Measurements from ENCODE around the gene RAET1G.
"Not testable (repeated sequence)": the region's sequence is repeated elsewhere in the genome, so short reads cannot be mapped to it uniquely, and the experiment has no call there.

RAET1G gene

GRCh38 chr6:149895048-149895590 lies 27.8 kb downstream of the RAET1G start:
- Histone ChIP-seq H3K27ac (ENCODE audit: low read length) (no peak overlapping the region), H3K79me2 (ENCODE audit: low read length) (no peaks in the 10 kb centered on the region), H3K36me3 (replicated peaks; ENCODE audit: low read depth, low read length) (no peaks in the 10 kb centered on the region), H3K9me3 (ENCODE audit: insufficient read depth, low read length) (no peaks in the 10 kb centered on the region), H4K20me1 (ENCODE audit: insufficient read depth, low read length) (no peaks in the 10 kb centered on the region), H3K4me1 (ENCODE audit: low read length) (no peaks in the 10 kb centered on the region), H2AFZ (ENCODE audit: low read depth, low read length) (no peak overlapping the region), H3K9ac (ENCODE audit: low read length) (no peak overlapping the region), H3K4me2 (ENCODE audit: low read length) (no peak overlapping the region), H3K4me3 (ENCODE audit: low read length) (no peak overlapping the region), H3K27me3 (ENCODE audit: low read depth, low read length) (no peaks in the 10 kb centered on the region)
- TF ChIP-seq EZH2phosphoT487 (IDR thresholded peaks at IDR 0.05; ENCODE audit: low read depth), result no peak
- no peak for TF ChIP-seq CTCF (IDR thresholded peaks at IDR 0.05; ENCODE audit: low read depth, low read length)

DNA sequence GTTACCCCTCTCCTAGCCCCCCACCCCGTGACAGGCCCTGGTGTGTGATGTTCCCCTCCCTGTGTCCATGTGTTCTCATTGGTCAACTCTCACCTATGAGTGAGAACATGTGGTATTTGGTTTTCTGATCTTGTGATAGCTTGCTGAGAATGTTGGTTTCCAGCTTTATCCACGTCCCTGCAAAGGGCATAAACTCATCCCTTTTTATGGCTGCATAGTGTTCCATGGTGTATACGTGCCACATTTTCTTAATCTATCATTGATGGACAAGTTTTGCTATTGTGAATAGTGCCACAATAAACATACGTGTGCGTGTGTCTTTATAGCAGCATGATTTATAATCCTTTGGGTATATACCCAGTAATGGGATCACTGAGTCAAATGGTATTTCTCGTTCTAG lies 31.1 kb downstream of the RAET1G start:
- H3K9me3 ChIP-seq (ENCODE audit: insufficient read depth, low read length); H4K20me1 ChIP-seq (ENCODE audit: insufficient read depth, low read length); H3K4me3 ChIP-seq (ENCODE audit: low read length); H3K79me2 ChIP-seq (ENCODE audit: low read length); H3K27ac ChIP-seq (ENCODE audit: low read length); H3K4me2 ChIP-seq (ENCODE audit: low read length); H3K36me3 ChIP-seq (replicated peaks; ENCODE audit: low read depth, low read length); H3K4me1 ChIP-seq (ENCODE audit: low read length); H2AFZ ChIP-seq (ENCODE audit: low read depth, low read length); H3K27me3 ChIP-seq (ENCODE audit: low read depth, low read length); H3K9ac ChIP-seq (ENCODE audit: low read length): not testable (repeated sequence)

- Histone ChIP-seq H3K79me2 (ENCODE audit: low read length) (no peaks in the 10 kb centered on the region), H3K9me3 (ENCODE audit: insufficient read depth, low read length) (no peaks in the 10 kb centered on the region), H3K27ac (ENCODE audit: low read length) (no peak overlapping the region), H3K4me1 (ENCODE audit: low read length) (no peaks in the 10 kb centered on the region), H2AFZ (ENCODE audit: low read depth, low read length) (no peak overlapping the region), H3K4me3 (ENCODE audit: low read length) (no peak overlapping the region), H4K20me1 (ENCODE audit: insufficient read depth, low read length) (no peaks in the 10 kb centered on the region), H3K4me2 (ENCODE audit: low read length) (no peak overlapping the region), H3K27me3 (ENCODE audit: low read depth, low read length) (no peaks in the 10 kb centered on the region), H3K9ac (ENCODE audit: low read length) (no peak overlapping the region), H3K36me3 (replicated peaks; ENCODE audit: low read depth, low read length) (no peaks in the 10 kb centered on the region)
- TF ChIP-seq CTCF (IDR thresholded peaks at IDR 0.05; ENCODE audit: low read depth, low read length) (no peak), EZH2phosphoT487 (IDR thresholded peaks at IDR 0.05; ENCODE audit: low read depth) (no peak)
These were observed 31.7 kb downstream of the RAET1G start for GRCh38 chr6:149891259-149891658.

- no peaks in the 10 kb centered on the region for H3K4me1 ChIP-seq (ENCODE audit: low read length)
- no peaks in the 10 kb centered on the region for H4K20me1 ChIP-seq (ENCODE audit: insufficient read depth, low read length)
- H3K27me3 ChIP-seq (ENCODE audit: low read depth, low read length), result no peaks in the 10 kb centered on the region
- H3K4me3 ChIP-seq (ENCODE audit: low read length), result no peak overlapping the region
- H3K4me2 ChIP-seq (ENCODE audit: low read length), result no peak overlapping the region
- no peaks in the 10 kb centered on the region for H3K79me2 ChIP-seq (ENCODE audit: low read length)
- H3K9me3 ChIP-seq (ENCODE audit: insufficient read depth, low read length), result no peaks in the 10 kb centered on the region
- H2AFZ ChIP-seq (ENCODE audit: low read depth, low read length), result no peak overlapping the region
- H3K36me3 ChIP-seq (replicated peaks; ENCODE audit: low read depth, low read length), result no peaks in the 10 kb centered on the region
- TF ChIP-seq EZH2phosphoT487 (IDR thresholded peaks at IDR 0.05; ENCODE audit: low read depth) (no peak), CTCF (IDR thresholded peaks at IDR 0.05; ENCODE audit: low read depth, low read length) (no peak)
- H3K27ac ChIP-seq (ENCODE audit: low read length), result no peak overlapping the region
- no peak overlapping the region for H3K9ac ChIP-seq (ENCODE audit: low read length)
These were observed 32.3 kb downstream of the RAET1G start for GRCh38 chr6:149890629-149891045.

DNA sequence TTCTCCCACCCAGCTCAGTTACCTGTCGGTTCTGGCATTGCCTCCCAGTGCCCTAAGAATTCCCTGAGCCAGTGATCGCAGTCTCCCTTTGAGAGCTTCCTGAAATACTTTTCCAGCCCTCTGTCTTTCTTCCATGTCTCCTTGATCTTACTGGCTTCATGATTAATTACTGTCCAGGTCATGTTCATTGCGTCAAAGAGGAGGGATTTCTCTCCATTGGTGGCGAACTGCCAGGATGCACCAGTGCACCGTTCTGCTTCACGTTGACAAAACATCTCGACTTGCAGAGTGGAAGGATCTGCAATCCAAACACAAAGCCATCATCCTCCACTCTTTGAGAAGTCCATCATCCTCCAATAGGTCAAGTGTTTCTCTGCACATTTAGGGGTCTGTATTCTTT lies 33.6 kb downstream of the RAET1G start:
- Histone ChIP-seq H3K9ac (ENCODE audit: low read length) (no peak overlapping the region), H3K36me3 (replicated peaks; ENCODE audit: low read depth, low read length) (no peaks in the 10 kb centered on the region), H3K79me2 (ENCODE audit: low read length) (no peaks in the 10 kb centered on the region), H4K20me1 (ENCODE audit: insufficient read depth, low read length) (no peaks in the 10 kb centered on the region), H2AFZ (ENCODE audit: low read depth, low read length) (no peak overlapping the region), H3K9me3 (ENCODE audit: insufficient read depth, low read length) (no peaks in the 10 kb centered on the region), H3K4me1 (ENCODE audit: low read length) (no peaks in the 10 kb centered on the region), H3K4me3 (ENCODE audit: low read length) (no peak overlapping the region), H3K27me3 (ENCODE audit: low read depth, low read length) (no peaks in the 10 kb centered on the region), H3K4me2 (ENCODE audit: low read length) (no peak overlapping the region), H3K27ac (ENCODE audit: low read length) (no peak overlapping the region)
- no peak for TF ChIP-seq CTCF (IDR thresholded peaks at IDR 0.05; ENCODE audit: low read depth, low read length)
- no peak for TF ChIP-seq EZH2phosphoT487 (IDR thresholded peaks at IDR 0.05; ENCODE audit: low read depth)

All from OCI-LY3 (cell line).